ENCODE measurements around the gene PI3. TPM values are rescaled to one million over a fixed set of nuclear protein-coding genes. Genes with fewer than 3 reads are reported as not detected.

The PI3 gene
- total RNA-seq, 1 donor from 2014 or later, result not detected

- intact Hi-C loops (cut with micrococcal nuclease), result no loop called here
Measured at GRCh38 chr20:45187693-45188092, 13.0 kb downstream of the PI3 start.

GRCh38 chr20:45189067-45189609 is 14.4 kb downstream of the PI3 start:
- intact Hi-C loops (cut with micrococcal nuclease), result no loop called here

- intact Hi-C loops (cut with micrococcal nuclease), result no loop called here
Measured at GRCh38 chr20:45189861-45190260, 15.2 kb downstream of the PI3 start.

GRCh38 chr20:45191926-45192325 is 17.2 kb downstream of the PI3 start:
- intact Hi-C loops (cut with micrococcal nuclease), result no loop called here

GRCh38 chr20:45193331-45193730 is 18.6 kb downstream of the PI3 start:
- intact Hi-C loops (cut with micrococcal nuclease), result no loop called here

- intact Hi-C loops (cut with micrococcal nuclease), result no loop called here
Measured at GRCh38 chr20:45206725-45207124, 32.0 kb downstream of the PI3 start, which contains the start of gene SEMG1. Gene SEMG1, plus strand, starts transcription at chr20:45207033. Its CDS starts 21 bp downstream, at chr20:45207054.

GRCh38 chr20:45209924-45210323 is 35.2 kb downstream of the PI3 start:
- intact Hi-C loops (cut with micrococcal nuclease), result no loop called here

- intact Hi-C loops (cut with micrococcal nuclease), result no loop called here
Measured at GRCh38 chr20:45211569-45212474, 37.1 kb downstream of the PI3 start.

GRCh38 chr20:45212836-45213235 is 38.1 kb downstream of the PI3 start:
- intact Hi-C loops (cut with micrococcal nuclease), result no loop called here

- intact Hi-C loops (cut with micrococcal nuclease), result no loop called here
Measured at GRCh38 chr20:45218124-45218523, 43.4 kb downstream of the PI3 start.

GRCh38 chr20:45218636-45219035 is 43.9 kb downstream of the PI3 start:
- intact Hi-C loops (cut with micrococcal nuclease), result no loop called here

GRCh38 chr20:45221076-45221475 is 46.4 kb downstream of the PI3 start, which contains the start of gene SEMG2:
Gene SEMG2, plus strand, starts transcription at chr20:45221373. Its CDS starts 17 bp downstream, at chr20:45221390.
- intact Hi-C loops (cut with micrococcal nuclease), result no loop called here

- intact Hi-C loops (cut with micrococcal nuclease), result no loop called here
Measured at GRCh38 chr20:45223136-45223535, 48.4 kb downstream of the PI3 start.

Other genes with a start within 250 kb of the PI3 start
- 23.7 and 24.0 TPM in 2 replicates for gene TOMM34, start 214.5 kb upstream of the PI3 start, total RNA-seq
- gene STK4, start 208.4 kb upstream of the PI3 start, total RNA-seq, result 175 and 179 TPM in 2 replicates
- gene KCNS1, start 73.8 kb upstream of the PI3 start, total RNA-seq, result 0.05 and 0.18 TPM in 2 replicates
- gene WFDC5, start 59.7 kb upstream of the PI3 start, total RNA-seq, result not detected in 2 replicates
- gene WFDC12, start 50.4 kb upstream of the PI3 start, total RNA-seq, result not detected in 2 replicates
- not detected in 2 replicates for gene SEMG1, start 32.1 kb downstream of the PI3 start, total RNA-seq
- gene SEMG2, start 46.5 kb downstream of the PI3 start, total RNA-seq, result not detected in 2 replicates
- gene SLPI, start 79.7 kb downstream of the PI3 start, total RNA-seq, result not detected in 2 replicates
- gene RBPJL, start 131.9 kb downstream of the PI3 start, total RNA-seq, result not detected in 2 replicates
- 0.16 and 0.34 TPM in 2 replicates for gene MATN4, start 133.4 kb downstream of the PI3 start, total RNA-seq
- gene SDC4, start 173.5 kb downstream of the PI3 start, total RNA-seq, result 21.9 and 24.6 TPM in 2 replicates
- gene SYS1, start 188.3 kb downstream of the PI3 start, total RNA-seq, result 17.8 and 19.6 TPM in 2 replicates
- 0.09 and 0.11 TPM in 2 replicates for gene TP53TG5, start 203.4 kb downstream of the PI3 start, total RNA-seq
- gene DBNDD2, start 233.4 kb downstream of the PI3 start, total RNA-seq, result 10.6 and 10.9 TPM in 2 replicates
- 70.6 and 72.5 TPM in 2 replicates for gene PIGT, start 241.2 kb downstream of the PI3 start, total RNA-seq